ENCODE measurements around the gene FKBP1C. TPM values are rescaled to one million over a fixed set of nuclear protein-coding genes. Genes with fewer than 3 reads are reported as not detected.
"Not testable (repeated sequence)": the region's sequence is repeated elsewhere in the genome, so short reads cannot be mapped to it uniquely, and the experiment has no call there.

FKBP1C gene
- total RNA-seq: under 1 TPM; 0.33 to 0.55 TPM
- polyA plus RNA-seq (2013, experiment 1 of 2): 0.71 TPM
- 0.62 TPM for polyA plus RNA-seq (2013, experiment 2 of 2)
- long read RNA-seq, experiment 1: 0 reads
- long read RNA-seq, experiment 2: 0 reads
- long read RNA-seq, experiment 3: 0 reads
- long read RNA-seq, experiment 4: 0 reads

- not testable (repeated sequence) for H3K36me3 ChIP-seq (ENCODE audit: control insufficient read depth, insufficient read depth, low read length); DNase-seq; H3K9ac ChIP-seq (ENCODE audit: extremely low read depth, low read length, poor library complexity, severe bottlenecking); H3K36me3 Mint-ChIP-seq (ENCODE audit: low read depth); H3K4me3 Mint-ChIP-seq; H3K27me3 Mint-ChIP-seq (ENCODE audit: insufficient read depth); H3K27ac ChIP-seq (ENCODE audit: low read depth, low read length); H3K27ac Mint-ChIP-seq; H3K4me1 Mint-ChIP-seq; H3K27me3 ChIP-seq (ENCODE audit: control insufficient read depth, insufficient read depth, low read length, poor library complexity, severe bottlenecking); H3K4me1 ChIP-seq (ENCODE audit: control insufficient read depth, insufficient read depth, low read length); H3K4me3 ChIP-seq (ENCODE audit: low read length)
- H3K9me3 Mint-ChIP-seq: peaks cover 37% of the 10 kb centered on the region
- 92 to 93% methylated on average over 13 to 27 of the region's 27 CpGs for WGBS, 2 experiments (ENCODE audit: insufficient coverage in 1 of 2, insufficient read length in 1 of 2)
- H3K9me3 ChIP-seq (ENCODE audit: control insufficient read depth, low read length): peaks cover 31% of the 10 kb centered on the region
Measured at GRCh38 chr6:63211343-63211742, at the start of gene FKBP1C. TSS of gene FKBP1C (plus strand) at chr6:63211469.

DNA sequence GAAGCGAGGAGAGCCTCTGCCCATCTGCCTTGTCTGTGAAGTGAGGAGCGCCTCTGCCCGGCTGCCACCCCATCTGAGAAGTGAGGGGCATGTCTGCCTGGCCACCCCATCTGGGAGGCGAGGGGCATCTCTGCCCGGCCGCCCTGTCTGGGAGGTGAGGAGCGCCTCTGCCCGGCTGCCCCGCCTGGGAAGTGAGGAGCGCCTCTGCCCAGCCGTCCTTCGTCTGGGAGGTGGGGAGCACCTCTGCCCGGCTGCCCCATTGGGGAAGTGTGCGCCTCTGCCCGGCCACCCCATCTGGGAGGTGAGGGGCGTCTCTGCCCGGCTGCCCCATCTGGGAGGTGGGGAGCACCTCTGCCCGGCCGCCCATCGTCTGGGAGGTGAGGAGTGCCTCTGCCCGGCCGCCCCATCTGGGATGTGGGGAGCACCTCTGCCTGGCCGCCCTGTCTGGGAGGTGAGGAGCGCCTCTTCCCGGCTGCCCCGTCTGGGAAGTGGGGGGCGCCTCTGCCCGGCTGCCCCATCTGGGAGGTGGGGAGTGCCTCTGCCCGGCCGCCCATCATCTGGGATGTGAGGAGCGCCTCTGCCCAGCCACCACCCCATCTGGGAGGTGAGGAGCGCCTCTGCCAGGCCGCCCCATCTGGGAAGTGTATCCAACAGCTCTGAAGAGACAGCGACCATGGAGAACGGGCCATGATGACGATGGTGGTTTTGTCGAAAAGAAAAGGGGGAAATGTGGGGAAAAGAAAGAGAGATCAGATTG is 47.0 kb upstream of the FKBP1C start:
- not testable (repeated sequence) for H3K27ac ChIP-seq (ENCODE audit: low read depth, low read length); H3K4me1 ChIP-seq (ENCODE audit: control insufficient read depth, insufficient read depth, low read length); DNase-seq; H3K27ac Mint-ChIP-seq; H3K36me3 ChIP-seq (ENCODE audit: control insufficient read depth, insufficient read depth, low read length); H3K36me3 Mint-ChIP-seq (ENCODE audit: low read depth); H3K9ac ChIP-seq (ENCODE audit: extremely low read depth, low read length, poor library complexity, severe bottlenecking); H3K4me1 Mint-ChIP-seq; H3K4me3 Mint-ChIP-seq; H3K4me3 ChIP-seq (ENCODE audit: low read length)
- Histone ChIP-seq H3K27me3 (ENCODE audit: control insufficient read depth, insufficient read depth, low read length, poor library complexity, severe bottlenecking) (peaks cover 18% of the 10 kb centered on the region), H3K9me3 (ENCODE audit: control insufficient read depth, low read length) (peaks cover 46% of the 10 kb centered on the region)
- peaks cover 45% of the 10 kb centered on the region for H3K9me3 Mint-ChIP-seq
- 61 to 84% methylated on average over 4 to 33 of the region's 37 CpGs for WGBS, 2 experiments (ENCODE audit: insufficient coverage in 1 of 2, insufficient read length in 1 of 2)
- H3K27me3 Mint-ChIP-seq (ENCODE audit: insufficient read depth): peaks cover 24% of the 10 kb centered on the region

- H3K36me3 Mint-ChIP-seq (ENCODE audit: low read depth): no peaks in the 10 kb centered on the region
- no peaks in the 10 kb centered on the region for H3K4me1 Mint-ChIP-seq
- peaks cover 9% of the 10 kb centered on the region for H3K27me3 Mint-ChIP-seq (ENCODE audit: insufficient read depth)
- TF ChIP-seq CTCF (conservative IDR thresholded peaks at IDR 0.05): no peak
- Histone ChIP-seq H3K4me3 (ENCODE audit: low read length) (no peak overlapping the region), H3K9ac (ENCODE audit: extremely low read depth, low read length, poor library complexity, severe bottlenecking) (no peak overlapping the region), H3K36me3 (ENCODE audit: control insufficient read depth, insufficient read depth, low read length) (no peaks in the 10 kb centered on the region), H3K27ac (ENCODE audit: low read depth, low read length) (no peak overlapping the region), H3K4me1 (ENCODE audit: control insufficient read depth, insufficient read depth, low read length) (no peaks in the 10 kb centered on the region), H3K9me3 (ENCODE audit: control insufficient read depth, low read length) (no peaks in the 10 kb centered on the region), H3K27me3 (ENCODE audit: control insufficient read depth, insufficient read depth, low read length, poor library complexity, severe bottlenecking) (no peaks in the 10 kb centered on the region)
- H3K27ac Mint-ChIP-seq: no peak overlapping the region
- WGBS, 2 experiments (ENCODE audit: insufficient coverage in 1 of 2, insufficient read length in 1 of 2): no CpG with 5 or more reads among the region's 1 CpG
- no peak overlapping the region for H3K4me3 Mint-ChIP-seq
- no peak for DNase-seq
- H3K9me3 Mint-ChIP-seq: peaks cover 9% of the 10 kb centered on the region
Measured at GRCh38 chr6:63174173-63174572, 37.1 kb upstream of the FKBP1C start.

GRCh38 chr6:63176181-63176580 is 35.1 kb upstream of the FKBP1C start:
- Mint-ChIP-seq H3K9me3 (peaks cover 8% of the 10 kb centered on the region), H3K4me3 (no peak overlapping the region), H3K27ac (no peak overlapping the region), H3K36me3 (ENCODE audit: low read depth) (no peaks in the 10 kb centered on the region), H3K4me1 (no peaks in the 10 kb centered on the region), H3K27me3 (ENCODE audit: insufficient read depth) (no peaks in the 10 kb centered on the region)
- DNase-seq: no peak
- no peak for TF ChIP-seq CTCF (conservative IDR thresholded peaks at IDR 0.05)
- no peaks in the 10 kb centered on the region for H3K9me3 ChIP-seq (ENCODE audit: control insufficient read depth, low read length)
- 95 to 100% methylated on average over 2 to 5 of the region's 5 CpGs for WGBS, 2 experiments (ENCODE audit: insufficient coverage in 1 of 2, insufficient read length in 1 of 2)
- no peaks in the 10 kb centered on the region for H3K36me3 ChIP-seq (ENCODE audit: control insufficient read depth, insufficient read depth, low read length)
- no peak overlapping the region for H3K9ac ChIP-seq (ENCODE audit: extremely low read depth, low read length, poor library complexity, severe bottlenecking)
- H3K27me3 ChIP-seq (ENCODE audit: control insufficient read depth, insufficient read depth, low read length, poor library complexity, severe bottlenecking): no peaks in the 10 kb centered on the region
- no peak overlapping the region for H3K4me3 ChIP-seq (ENCODE audit: low read length)
- H3K27ac ChIP-seq (ENCODE audit: low read depth, low read length): no peak overlapping the region
- no peaks in the 10 kb centered on the region for H3K4me1 ChIP-seq (ENCODE audit: control insufficient read depth, insufficient read depth, low read length)
